Hematopoietic multipotent progenitor cell treated with erythropoietin and hydrocortisone succinate and interleukin-3 and kit ligand, for 17 days (in vitro differentiated cells): ENCODE measurements around the gene XRCC5.
"Not testable (repeated sequence)": the region's sequence is repeated elsewhere in the genome, so short reads cannot be mapped to it uniquely, and the experiment has no call there.

ENCODE experiments used
- DNase-seq: peaks from one replicate; pipeline ENCODE4 v3.0.0-alpha.2; 2015; ENCODE audit warnings: low spot score

XRCC5 gene

DNA sequence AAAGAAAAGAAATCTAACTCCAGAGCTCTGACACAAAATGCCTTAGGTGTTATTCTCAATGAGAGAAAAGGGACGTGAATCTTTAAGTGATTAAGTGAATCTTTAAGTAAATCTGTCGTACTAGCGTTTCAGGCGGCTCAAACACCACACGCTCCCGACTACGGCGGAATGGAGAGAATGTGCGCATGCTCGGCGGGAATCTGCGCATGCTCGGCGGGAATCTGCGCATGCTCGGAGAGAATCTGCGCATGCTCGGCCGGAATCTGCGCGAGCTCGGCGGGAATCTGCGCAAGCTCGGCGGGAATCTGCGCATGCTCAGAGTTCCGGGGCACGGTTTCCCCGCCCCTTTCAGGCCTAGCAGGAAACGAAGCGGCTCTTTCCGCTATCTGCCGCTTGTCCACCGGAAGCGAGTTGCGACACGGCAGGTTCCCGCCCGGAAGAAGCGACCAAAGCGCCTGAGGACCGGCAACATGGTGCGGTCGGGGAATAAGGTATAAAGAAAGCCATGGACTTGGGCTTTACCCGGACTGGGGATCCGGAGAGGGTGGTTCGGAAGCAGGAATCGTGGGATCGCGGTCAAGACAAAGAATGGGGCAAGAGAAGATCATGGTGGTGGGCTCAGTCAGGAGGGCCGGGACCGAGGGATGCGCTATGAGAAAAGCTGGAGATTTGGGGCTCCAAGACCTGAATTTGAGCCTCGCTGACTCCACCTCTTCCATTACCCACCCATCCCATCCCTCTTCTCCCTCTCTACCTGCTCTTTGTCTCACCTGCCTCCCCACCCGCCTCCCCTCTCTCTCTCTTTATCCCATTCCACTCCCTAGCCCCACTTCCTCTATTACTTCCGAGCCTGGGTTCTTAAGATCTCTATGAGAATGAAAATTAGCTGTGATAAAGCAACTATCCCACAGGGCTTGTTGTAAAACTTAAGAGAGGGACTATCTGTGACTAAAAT lies at the start of gene XRCC5:
Gene XRCC5, plus strand, starts transcription at position 382 of the 955 bp plus-strand sequence. Its CDS starts 89 bp downstream, at position 471.
- DNase-seq, result peak; percentile 99

DNA sequence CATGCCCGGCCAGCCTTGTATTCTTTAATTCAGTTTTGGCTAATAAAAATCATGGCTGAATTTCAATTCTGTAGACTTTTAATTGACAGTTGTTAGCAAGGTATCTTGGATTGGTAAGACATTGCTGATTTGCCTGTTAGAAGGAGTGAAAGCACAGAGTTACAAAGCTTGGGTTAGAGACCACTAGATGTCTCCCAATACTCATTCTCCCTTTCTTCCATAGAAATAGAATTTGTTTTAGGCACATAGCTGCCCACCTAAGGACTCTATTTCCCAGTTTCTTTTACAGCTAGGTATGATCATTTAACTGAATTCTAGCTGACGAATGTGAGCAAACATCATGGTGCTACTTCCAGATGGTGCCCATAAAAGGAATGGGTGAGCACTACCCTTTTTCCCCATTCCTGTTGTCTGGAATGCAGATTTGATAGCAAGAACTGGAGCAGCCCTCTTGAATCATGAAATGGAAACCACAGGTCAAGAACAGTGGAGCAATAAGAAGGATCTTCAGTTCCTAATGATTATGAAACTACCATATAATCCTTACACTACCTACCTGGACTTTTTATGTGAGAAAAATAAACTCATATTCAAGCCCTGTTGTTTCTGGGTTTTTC lies 45.0 kb upstream of the XRCC5 start:
- no peak for DNase-seq

DNA sequence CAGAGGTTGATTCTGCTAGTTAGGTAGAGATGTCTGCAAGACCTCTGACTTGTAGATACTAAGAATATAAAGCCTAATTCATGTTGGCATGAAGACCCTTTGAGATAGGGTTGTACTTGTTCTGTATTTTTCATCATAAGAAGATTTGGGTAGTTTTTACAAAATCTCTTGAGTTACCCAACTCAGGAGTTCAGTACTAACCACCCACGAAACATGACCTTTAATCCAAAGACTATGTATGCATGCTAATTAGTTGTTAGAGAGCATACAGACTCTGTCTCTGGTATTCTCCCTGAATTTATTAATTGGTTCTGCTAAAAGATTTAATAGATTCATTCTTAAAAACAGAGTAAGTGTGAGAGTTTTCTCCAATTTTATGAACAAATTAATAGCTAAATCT lies 44.5 kb upstream of the XRCC5 start:
- DNase-seq, result no peak

DNA sequence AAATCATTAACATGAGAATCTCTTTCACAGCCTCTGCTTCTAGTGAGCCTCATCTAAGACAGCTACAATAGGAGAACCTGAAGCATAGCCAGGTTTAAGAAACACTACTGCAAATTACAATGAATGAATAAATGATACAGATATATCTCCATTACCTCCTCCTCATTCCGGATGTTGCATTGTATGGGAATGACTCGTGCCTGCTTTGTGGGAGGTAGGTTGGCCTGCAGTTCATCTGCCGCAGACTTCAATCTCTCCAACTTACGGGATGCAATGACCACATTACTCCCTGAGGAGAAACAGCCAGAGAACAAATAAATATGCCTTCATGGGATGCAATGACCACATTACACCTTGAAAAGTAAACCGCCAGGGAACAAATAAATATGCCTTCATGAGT lies 42.9 kb upstream of the XRCC5 start:
- no peak for DNase-seq

DNA sequence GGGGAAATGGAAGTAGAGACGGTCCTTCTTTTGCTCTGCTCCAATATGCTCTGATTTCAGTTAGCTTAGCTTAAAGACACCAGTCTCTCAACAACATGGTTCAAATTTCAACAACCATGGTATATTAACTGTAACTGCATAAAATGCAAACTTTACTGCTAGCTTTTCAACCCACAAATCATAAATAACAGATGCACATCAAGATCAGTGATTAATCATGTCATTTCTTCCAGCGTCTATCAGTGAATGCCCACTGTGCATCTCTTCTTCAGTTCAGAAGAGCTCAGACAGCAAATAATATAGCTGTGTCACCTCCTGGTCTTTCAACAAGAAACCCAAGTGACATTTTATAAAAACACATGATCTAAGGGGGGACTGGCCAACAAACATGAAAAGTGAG lies 40.1 kb upstream of the XRCC5 start:
- DNase-seq, result no peak

DNA sequence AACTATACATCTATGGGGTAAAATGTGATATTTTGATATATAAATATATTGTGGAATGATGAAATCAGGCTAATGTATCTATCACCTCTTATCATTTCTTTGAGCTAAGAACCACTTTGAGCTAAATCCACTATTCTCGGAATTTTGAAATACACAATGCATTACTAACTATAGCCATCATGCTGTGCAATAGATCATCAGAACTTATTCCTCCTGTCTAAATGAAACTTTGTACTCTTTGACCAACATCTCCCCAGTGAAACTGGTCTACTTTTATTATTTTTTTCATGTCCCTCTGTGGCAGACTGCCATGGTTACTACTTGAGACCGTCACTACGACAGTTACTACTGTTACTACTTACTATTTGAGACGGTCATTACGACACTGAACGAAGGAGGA lies 39.0 kb upstream of the XRCC5 start:
- no peak for DNase-seq

DNA sequence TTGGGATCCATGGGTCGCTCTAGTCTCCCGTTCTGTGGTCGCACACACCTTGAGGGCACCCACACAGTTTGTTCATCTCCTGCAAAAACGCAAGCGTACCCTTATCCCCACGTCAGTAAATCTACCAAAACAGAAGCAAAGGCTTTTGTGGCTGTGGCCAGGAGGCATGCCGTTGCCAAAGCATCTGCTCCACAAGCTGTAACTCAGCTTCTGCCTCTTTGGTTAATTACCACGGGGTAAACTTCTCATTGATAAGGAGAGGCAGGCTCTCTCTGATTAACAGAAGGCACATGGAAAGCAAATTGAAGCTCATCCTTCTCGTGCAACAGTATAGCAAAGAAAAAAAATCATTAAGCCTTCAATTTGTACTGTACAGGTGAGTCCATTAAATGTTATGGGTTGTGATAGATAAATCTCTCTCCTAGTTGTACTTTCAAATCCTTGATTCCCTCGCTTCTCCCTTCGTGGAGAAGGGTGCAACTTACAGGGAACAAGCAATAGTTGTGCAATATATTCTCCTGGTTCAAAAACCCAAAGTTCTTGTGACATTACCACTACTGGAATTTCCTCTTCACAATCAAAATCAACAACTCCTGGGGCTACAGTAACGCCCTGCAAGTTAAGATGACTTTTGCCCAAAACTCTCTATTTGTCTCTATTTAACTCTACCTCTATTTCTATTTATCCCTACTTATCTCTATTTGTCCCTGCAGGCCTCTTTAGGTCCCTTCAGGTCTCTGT lies 37.9 kb upstream of the XRCC5 start:
- no peak for DNase-seq

DNA sequence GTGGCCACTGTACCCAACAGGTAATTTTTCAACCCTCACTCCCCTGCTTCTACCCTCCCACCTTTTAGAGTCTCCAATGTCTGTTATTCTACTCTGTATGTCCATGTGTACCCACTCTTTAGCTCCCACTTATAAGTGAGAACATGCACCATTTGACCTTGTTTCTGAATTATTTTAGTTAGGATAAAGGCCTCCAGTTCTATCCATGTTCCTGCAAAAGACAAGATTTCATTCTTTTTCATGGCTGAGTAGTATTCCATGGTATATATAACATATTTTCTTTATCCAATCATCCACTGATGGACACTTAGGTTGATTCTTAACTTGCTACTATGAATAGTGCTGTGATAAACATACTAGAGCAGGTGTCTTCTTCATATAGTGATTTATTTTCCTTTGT lies 36.7 kb upstream of the XRCC5 start:
- DNase-seq, result no peak

DNA sequence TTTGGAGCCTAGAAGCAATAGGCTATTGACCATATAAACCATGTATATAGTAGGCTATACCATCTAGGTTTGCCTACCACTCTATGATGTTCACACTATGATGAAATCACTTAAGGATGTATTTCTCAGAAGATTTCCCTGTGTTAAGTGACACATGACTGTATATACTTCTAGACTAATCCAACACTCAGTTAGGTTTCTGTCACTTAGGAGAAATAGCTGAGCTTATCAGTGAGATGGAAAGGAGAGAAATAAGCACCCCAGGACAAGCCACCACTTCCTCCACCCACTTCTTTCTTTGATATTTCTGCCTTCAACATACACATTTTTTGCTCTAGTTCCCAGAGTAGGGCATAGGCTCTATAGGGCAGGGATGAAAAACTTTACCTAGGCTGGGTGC lies 35.4 kb upstream of the XRCC5 start:
- DNase-seq, result no peak

DNA sequence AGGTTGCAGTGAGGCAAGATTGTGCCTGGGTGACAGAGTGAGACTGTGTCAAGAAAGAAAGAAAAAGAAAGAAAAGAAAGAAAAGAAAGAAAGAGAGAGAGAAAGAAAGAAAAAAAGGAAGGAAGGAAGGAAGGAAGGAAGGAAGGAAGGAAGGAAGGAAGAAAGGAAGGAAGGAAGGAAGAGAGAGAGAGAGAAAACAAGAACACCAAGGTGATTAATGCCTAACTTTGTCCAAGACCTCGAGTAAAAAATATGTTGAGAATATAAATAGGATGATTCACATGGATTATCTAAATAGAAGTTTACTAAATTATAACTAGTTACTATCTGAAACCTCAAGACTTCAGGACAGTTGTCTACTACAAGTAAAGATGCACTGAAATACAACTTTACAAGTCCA lies 34.8 kb upstream of the XRCC5 start:
- DNase-seq, result no peak

DNA sequence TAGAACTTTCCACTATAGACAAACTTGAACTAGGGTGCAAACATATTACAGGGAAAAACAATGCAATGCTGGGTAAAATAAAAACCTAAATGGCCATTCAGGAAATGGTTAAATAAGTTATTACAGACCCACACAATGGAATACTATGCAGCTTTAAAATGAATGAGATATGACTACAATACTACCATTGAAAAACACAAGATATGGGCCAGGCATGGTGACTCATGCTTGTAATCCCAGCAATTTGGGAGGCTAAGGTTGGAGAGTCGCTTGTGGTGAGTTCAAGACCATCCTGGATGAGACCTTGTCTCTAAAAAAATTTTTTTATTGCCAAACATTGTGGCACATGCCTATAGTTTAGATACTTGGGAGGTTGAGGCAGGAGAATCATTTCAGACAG lies 34.4 kb upstream of the XRCC5 start:
- no peak for DNase-seq

DNA sequence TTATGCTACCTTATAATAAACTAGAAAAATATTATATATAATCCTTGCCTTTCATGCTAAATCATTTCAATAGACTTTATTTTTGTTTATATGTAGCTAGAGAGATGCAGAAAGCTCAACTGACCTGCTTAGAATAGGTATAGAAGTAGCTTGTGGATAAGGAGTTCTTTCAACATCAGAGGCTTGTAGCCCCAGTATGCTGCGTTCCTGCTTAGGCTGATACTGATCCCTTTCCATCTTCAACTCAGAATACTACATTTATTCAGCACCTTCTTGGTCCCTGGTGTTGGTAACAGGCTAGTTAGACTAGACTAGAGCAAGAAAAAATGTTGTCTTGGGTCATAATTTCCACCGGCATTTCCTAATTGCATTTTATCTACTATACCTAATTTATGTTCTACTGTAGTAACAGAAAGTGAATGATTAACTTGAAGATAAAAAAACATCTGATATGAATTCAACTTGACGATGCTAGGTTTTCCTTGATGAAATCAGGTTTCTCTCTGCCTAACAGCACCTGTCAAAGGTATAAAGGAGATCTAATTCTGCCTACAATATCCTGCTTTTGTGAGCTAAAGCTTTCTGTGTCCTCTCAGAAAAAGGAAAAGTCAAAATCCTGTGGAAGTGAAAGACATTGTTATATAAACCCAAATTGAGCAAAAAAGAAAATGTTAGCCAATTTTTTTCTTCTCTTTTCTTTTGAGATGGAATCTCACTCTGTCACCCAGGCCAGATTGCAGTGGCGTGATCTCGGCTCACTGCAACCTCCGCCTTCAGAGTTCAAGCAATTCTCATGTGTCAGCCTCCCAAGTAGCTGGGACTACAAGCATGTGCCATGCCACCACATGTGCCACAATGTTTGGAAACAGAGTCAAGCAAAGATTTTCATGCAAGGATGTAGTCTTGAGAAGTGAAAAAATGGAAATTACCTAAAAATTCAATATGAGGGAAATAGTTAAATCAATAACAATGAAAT lies 33.4 kb upstream of the XRCC5 start:
- DNase-seq, result no peak

DNA sequence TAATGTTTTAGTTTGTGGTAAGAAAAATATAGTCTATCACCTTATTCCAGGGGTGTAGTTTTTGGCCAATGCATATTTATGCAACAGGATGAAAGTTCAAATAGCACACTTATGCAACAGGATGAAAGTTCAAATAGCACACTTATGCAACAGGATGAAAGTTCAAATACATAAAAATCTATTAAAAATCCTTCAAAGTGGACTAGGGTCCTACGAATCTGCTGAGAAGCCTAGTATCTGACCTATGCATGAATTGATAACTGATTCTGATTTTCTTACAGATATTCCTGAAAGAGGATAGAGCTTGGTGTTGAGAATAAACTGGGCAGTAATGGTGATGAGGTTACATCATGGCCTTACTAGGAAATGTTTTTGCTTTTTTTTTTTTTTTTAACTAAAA lies 30.4 kb upstream of the XRCC5 start:
- no peak for DNase-seq

DNA sequence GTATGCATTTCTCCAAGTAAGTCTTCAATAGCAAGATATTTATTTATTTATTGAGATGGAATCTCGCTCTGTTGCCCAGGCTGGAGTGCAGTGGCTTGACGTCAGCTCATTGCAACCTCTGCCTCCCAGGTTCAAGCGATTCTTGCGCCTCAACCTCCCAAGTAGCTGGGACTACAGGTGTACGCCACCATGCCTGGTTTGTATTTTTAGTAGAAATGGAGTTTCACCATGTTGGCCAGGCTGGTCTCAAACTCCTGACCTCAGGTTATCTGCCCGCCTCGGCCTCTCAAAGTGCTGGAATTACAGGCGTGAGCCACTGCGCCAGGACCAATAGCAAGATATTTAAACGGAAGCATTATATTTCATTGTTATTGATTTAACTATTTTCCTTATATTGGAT lies 29.1 kb upstream of the XRCC5 start:
- not testable (repeated sequence) for DNase-seq

DNA sequence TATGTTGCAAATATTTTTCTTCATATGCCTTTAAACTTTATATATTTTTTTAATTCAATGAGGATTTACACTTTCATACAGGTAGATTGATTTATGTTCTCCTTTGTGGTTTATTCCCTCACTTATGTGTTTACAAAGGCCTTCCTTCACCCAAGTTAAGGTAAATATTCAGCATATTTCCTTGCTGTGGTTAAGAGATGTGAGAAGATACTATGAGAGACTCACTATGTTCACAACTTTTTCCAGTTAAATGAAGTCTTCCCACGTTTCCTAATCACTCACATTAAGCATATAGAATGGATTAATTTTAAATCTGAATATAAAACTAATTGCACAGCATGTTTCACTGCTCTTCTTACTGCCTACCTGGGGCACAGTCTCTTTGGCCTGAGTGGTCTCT lies 28.1 kb upstream of the XRCC5 start:
- DNase-seq, result no peak

DNA sequence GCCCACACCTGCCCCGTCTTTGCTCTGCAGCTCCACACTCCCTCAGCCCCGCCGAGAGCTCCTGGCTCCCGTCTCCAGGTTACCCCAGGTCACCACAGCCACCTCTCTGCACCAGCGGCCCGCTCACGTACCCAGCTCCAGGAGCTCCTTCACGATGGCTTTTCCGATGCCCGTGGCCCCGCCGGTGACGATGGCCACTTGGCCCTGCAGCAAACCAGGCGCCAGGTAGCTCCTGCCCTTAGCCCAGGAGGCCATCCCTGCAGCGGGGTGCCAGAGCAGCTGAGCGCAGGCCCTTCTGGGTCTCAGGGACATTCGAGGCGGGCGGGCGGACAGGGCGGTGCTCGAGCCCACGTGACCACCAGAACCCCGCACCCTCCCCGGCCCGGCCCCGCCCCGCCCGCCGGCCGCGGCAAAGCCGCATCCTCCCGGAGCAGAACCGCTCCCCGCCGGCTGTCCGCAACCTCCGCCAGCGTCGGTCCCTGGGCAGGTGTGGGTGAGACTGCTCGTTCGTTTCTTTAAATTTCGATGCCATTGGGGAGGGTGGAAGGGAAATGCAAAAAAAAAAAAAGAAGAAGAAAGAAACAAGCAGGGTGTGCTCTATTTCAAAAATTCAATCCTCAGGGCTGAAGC lies 27.5 kb upstream of the XRCC5 start, which contains the start of the genes PECR and TMEM169:
Gene PECR, minus strand, starts transcription at position 323 of the 630 bp plus-strand sequence. Its CDS starts 68 bp downstream, at position 255.
Gene TMEM169, plus strand, starts transcription at position 433 of the 630 bp plus-strand sequence. CDS start 14,045 bp downstream, outside the sequence.
- peak; percentile 61 for DNase-seq

DNA sequence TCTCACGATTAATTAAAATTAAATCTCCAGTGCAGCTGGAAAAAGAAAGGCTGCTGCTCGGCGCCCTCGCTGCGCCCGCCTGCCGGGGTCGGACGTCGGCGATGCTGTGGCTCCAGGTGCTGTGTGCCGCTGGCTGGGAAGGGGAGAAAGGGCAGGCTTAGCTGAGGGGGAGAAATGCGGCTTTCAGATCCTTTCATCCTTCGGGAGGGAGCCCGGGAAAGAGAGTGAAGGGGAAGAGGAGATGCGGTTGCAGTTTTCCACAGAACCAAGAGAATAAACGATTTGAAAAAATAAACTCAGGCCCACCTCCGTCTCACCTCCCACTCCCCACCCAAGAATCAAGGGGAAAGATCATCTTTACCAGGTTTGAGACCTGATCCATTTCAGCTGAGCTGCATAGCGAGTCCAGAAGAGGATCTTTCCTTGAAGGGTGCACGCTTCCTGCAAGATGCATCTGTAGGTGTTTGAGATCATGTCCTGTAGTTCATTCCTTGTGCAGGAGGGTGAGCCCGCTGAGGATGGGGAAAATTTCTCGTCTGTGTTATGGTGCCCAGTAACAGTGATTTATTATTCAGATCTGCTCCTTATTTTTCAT lies 26.9 kb upstream of the XRCC5 start:
- DNase-seq, result no peak

DNA sequence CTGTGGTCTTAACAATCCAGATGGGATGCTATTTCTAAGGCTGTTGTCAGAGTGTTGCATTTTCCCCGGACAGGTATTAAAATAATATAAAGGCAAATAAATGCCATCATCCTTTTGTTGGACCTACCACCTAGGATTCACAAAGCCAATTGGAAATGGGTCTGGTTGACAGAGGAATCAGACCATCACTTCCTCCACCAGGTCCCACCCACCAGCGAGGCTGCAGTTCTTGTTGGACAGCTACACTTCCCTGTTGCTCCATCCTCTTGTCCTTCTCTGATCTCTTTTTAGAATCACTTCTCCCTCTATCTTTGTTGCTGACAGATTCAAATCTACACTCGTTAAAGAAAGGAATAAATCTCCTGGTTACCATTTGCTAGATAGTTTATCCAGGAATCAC lies 26.3 kb upstream of the XRCC5 start:
- DNase-seq, result no peak

DNA sequence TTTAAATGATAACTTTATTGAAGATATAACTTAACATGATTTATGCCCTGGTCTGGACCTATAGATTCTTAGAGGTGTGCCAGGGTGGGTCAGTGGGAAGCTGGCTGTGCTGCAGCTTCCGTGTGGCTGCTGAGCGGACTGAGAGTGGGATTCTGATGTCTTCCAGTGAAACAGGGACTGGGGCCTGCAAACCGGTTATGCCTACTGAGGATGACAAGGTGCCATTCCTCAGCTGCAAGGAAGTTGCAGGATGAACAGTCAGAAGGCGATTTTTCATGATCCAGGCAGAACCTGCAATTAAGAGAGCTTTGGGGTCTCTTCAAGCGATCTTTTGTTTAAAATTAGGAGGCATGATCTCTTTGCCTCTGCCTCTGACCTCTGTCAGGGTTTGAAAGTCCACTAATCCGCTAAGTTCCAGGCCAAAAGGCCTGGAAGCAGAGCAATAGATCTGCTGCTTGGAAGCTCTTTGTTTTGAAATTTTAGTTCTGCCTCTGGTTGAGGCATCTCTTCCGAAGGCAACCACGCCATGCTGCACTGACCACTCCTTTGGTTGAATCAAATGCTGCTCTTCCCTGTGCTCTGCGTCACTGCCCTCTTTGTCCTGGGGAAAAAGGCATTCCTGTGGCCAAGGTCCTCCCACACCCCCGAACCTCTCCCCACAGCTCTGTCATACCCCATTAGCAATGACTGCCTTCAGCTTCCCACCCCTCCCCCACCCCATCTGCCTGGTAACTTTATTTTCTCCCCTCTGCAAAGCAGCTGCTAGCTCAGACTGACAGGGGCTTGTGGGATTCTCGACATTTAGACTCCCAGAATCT lies 25.5 kb upstream of the XRCC5 start:
- DNase-seq, result no peak

DNA sequence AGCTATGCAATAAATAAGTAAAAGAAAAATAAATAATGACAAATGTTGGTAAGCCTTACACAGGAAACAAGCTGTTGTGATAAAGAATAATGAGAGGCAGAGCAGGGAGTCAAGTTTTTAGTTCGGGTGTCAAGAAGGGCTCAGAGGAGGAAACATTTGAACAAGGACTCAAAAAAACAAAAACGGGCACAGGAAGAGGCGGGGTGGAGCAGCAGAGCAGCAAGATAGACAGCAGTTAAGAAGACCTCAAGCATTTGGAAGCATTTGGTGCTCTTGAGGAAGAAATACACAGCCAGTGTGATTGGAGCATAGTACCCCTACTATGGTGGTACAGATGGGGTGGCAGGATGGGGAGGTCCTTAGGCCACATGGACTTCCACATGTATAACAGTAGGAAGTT lies 24.6 kb upstream of the XRCC5 start:
- no peak for DNase-seq
